ENCODE data around the gene TP53INP2.

The TP53INP2 gene

DNA sequence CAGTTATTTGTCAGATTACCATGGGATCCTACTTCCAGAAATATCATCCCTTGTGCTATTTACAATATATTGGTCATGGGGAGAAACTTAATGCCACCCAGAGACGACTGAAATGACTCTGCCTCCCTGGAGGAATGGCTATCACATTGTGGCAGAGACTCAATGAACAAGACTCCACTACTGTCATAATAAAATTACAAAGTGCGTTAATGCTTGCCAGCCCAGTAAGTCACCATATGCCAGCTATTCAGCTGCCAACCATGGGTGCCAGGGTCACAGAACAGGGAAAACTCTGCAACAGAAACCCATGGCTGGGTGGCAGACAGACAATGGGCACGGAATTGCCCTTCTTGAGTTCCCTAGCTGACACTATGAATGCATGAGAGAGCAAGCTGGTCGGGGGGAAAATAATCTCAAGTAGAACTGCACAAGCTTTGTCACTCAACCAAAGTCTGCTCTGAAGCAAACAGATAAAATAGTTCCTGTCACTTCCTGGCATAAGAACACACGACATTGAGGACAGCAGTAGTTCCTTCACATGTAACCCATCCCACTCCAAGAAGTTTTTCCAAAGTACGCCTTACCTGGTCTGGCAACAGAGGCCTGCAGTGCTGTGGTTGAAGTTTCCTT is 32.1 kb downstream of the TP53INP2 start:
- no peaks in the 10 kb centered on the region for H3K27me3 ChIP-seq (replicated peaks; ENCODE audit: insufficient read depth, low read length)
- TF ChIP-seq EZH2phosphoT487 (IDR thresholded peaks at IDR 0.05; ENCODE audit: low read length) = no peak
- TF ChIP-seq, protein P1, sequence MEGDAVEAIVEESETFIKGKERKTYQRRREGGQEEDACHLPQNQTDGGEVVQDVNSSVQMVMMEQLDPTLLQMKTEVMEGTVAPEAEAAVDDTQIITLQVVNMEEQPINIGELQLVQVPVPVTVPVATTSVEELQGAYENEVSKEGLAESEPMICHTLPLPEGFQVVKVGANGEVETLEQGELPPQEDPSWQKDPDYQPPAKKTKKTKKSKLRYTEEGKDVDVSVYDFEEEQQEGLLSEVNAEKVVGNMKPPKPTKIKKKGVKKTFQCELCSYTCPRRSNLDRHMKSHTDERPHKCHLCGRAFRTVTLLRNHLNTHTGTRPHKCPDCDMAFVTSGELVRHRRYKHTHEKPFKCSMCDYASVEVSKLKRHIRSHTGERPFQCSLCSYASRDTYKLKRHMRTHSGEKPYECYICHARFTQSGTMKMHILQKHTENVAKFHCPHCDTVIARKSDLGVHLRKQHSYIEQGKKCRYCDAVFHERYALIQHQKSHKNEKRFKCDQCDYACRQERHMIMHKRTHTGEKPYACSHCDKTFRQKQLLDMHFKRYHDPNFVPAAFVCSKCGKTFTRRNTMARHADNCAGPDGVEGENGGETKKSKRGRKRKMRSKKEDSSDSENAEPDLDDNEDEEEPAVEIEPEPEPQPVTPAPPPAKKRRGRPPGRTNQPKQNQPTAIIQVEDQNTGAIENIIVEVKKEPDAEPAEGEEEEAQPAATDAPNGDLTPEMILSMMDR (IDR thresholded peaks at IDR 0.05; ENCODE audit: low read length) = no peak
- no peak for TF ChIP-seq EZH2 (optimal IDR thresholded peaks at IDR 0.05; ENCODE audit: low read depth, low read length)
- H3K27ac ChIP-seq (ENCODE audit: low read length) = no peak overlapping the region
- no peak overlapping the region for H3K4me3 ChIP-seq (ENCODE audit: low read length)
- DNase-seq = no peak
- H3K4me1 ChIP-seq (ENCODE audit: low read length) = no peaks in the 10 kb centered on the region
- H3K9me2 ChIP-seq (replicated peaks; ENCODE audit: insufficient read depth, low read length) = no peaks in the 10 kb centered on the region
- no peaks in the 10 kb centered on the region for H3K79me2 ChIP-seq (ENCODE audit: low read length)
- no peaks in the 10 kb centered on the region for H3K36me3 ChIP-seq (replicated peaks; ENCODE audit: insufficient read depth, low read length)
- no peaks in the 10 kb centered on the region for H3F3A ChIP-seq (ENCODE audit: insufficient read depth, low read length)
- no peaks in the 10 kb centered on the region for H3K9me3 ChIP-seq (replicated peaks; ENCODE audit: insufficient read depth, low read length)
- no peak overlapping the region for H3K9ac ChIP-seq (ENCODE audit: low read length)
- no peak overlapping the region for H3K4me2 ChIP-seq (ENCODE audit: low read depth, low read length)
- H4K20me1 ChIP-seq (ENCODE audit: insufficient read depth, low read length) = no peaks in the 10 kb centered on the region
- no peak overlapping the region for H2AFZ ChIP-seq (ENCODE audit: low read length)

DNA sequence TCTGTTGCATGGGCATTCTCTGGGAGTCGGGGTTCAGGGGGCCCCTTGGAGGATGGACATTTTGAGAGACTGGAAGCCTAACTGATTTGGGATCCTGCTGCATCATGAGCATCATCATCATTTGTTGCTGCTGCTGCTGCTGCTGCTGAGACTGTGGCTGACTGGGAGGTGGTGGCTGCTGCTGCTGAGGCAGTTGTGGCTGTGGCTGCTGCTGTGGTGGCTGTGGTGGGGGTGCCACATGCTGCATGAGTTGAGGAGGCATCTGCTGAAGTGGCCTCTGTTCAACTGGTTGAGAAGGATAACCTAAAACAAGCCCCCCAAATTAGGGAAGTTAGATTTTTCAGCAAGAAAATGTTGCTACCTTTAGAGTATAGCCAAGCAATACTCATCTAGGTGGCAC is 38.9 kb downstream of the TP53INP2 start:
- DNase-seq = no peak
- no peaks in the 10 kb centered on the region for H3K4me1 ChIP-seq (ENCODE audit: low read length)
- H3K9me2 ChIP-seq (replicated peaks; ENCODE audit: insufficient read depth, low read length) = no peaks in the 10 kb centered on the region
- no peak overlapping the region for H2AFZ ChIP-seq (ENCODE audit: low read length)
- no peak overlapping the region for H3K4me2 ChIP-seq (ENCODE audit: low read depth, low read length)
- H3K9me3 ChIP-seq (replicated peaks; ENCODE audit: insufficient read depth, low read length) = no peaks in the 10 kb centered on the region
- H3K27me3 ChIP-seq (replicated peaks; ENCODE audit: insufficient read depth, low read length) = no peaks in the 10 kb centered on the region
- no peak overlapping the region for H3K4me3 ChIP-seq (ENCODE audit: low read length)
- H3K36me3 ChIP-seq (replicated peaks; ENCODE audit: insufficient read depth, low read length) = 0 out of 2 replicates have a peak, but pooled peaks cover 3% of the 10 kb centered on the region
- 0 out of 2 replicates have a peak, but pooled peaks cover 3% of the 10 kb centered on the region for H4K20me1 ChIP-seq (ENCODE audit: insufficient read depth, low read length)
- no peak for TF ChIP-seq EZH2phosphoT487 (IDR thresholded peaks at IDR 0.05; ENCODE audit: low read length)
- TF ChIP-seq EZH2 (optimal IDR thresholded peaks at IDR 0.05; ENCODE audit: low read depth, low read length) = no peak
- TF ChIP-seq, protein P1 (IDR thresholded peaks at IDR 0.05; ENCODE audit: low read length) = no peak
- H3K27ac ChIP-seq (ENCODE audit: low read length) = no peak overlapping the region
- no peak overlapping the region for H3K9ac ChIP-seq (ENCODE audit: low read length)
- H3F3A ChIP-seq (ENCODE audit: insufficient read depth, low read length) = no peaks in the 10 kb centered on the region
- H3K79me2 ChIP-seq (ENCODE audit: low read length) = no peaks in the 10 kb centered on the region

DNA sequence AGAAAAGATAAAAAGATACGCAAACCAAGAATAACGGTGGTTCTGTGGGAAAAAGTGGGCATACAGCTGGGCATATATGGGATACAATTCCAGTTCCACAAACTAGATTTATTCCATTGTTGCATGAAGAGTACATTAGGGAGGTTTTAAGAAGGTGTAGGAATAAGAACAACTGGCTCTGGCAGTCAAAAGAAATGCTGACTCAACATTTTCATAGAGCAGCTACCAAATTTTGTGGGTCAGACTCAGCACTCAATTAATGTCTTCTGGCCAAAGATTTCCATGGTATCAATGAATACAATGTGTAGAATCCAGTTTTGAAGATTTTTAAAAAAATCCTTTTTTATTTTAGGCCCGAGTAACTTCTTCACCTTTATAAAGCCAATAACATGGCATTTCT is 40.2 kb downstream of the TP53INP2 start:
- H3K36me3 ChIP-seq (replicated peaks; ENCODE audit: insufficient read depth, low read length) = 0 out of 2 replicates have a peak, but pooled peaks cover 3% of the 10 kb centered on the region
- H2AFZ ChIP-seq (ENCODE audit: low read length) = no peak overlapping the region
- H3K9me3 ChIP-seq (replicated peaks; ENCODE audit: insufficient read depth, low read length) = no peaks in the 10 kb centered on the region
- H3K27me3 ChIP-seq (replicated peaks; ENCODE audit: insufficient read depth, low read length) = no peaks in the 10 kb centered on the region
- no peaks in the 10 kb centered on the region for H3F3A ChIP-seq (ENCODE audit: insufficient read depth, low read length)
- H3K9me2 ChIP-seq (replicated peaks; ENCODE audit: insufficient read depth, low read length) = no peaks in the 10 kb centered on the region
- no peak overlapping the region for H3K4me3 ChIP-seq (ENCODE audit: low read length)
- DNase-seq = no peak
- H3K4me1 ChIP-seq (ENCODE audit: low read length) = no peaks in the 10 kb centered on the region
- no peak overlapping the region for H3K27ac ChIP-seq (ENCODE audit: low read length)
- 0 out of 2 replicates have a peak, but pooled peaks cover 3% of the 10 kb centered on the region for H4K20me1 ChIP-seq (ENCODE audit: insufficient read depth, low read length)
- TF ChIP-seq EZH2 (optimal IDR thresholded peaks at IDR 0.05; ENCODE audit: low read depth, low read length) (no peak), EZH2phosphoT487 (IDR thresholded peaks at IDR 0.05; ENCODE audit: low read length) (no peak)
- TF ChIP-seq, protein P1 (IDR thresholded peaks at IDR 0.05; ENCODE audit: low read length) = no peak
- H3K4me2 ChIP-seq (ENCODE audit: low read depth, low read length) = no peak overlapping the region
- no peak overlapping the region for H3K9ac ChIP-seq (ENCODE audit: low read length)
- no peaks in the 10 kb centered on the region for H3K79me2 ChIP-seq (ENCODE audit: low read length)
